OCI-LY7 (cell line): ENCODE data around the gene SLC37A2. TPM values are rescaled to one million over a fixed set of nuclear protein-coding genes. Genes with fewer than 3 reads are reported as not detected.
A peak's percentile ranks its signal among the peaks of the same experiment; 100 is the strongest.

Experiments
- Bru-seq: library from RNA; stranded (reverse); fragments of 400-500 nt; gene quantifications from one replicate; lab custom pipeline; 2021; lab: Mats Ljungman, UMichigan
- BruChase-seq, 2 experiments: library from RNA; stranded (reverse); fragments of 400-500 nt; gene quantifications; one replicate each; lab custom pipeline; 2021; lab: Mats Ljungman, UMichigan
- BruUV-seq: library from RNA; stranded (reverse); fragments of 400-500 nt; replicated peaks from 2 replicates; lab custom pipeline; 2021; lab: Mats Ljungman, UMichigan
- CTCF ChIA-PET: fragments of 300-600 bp; sonication (Branson Sonifier 250); formaldehyde crosslinking; loops from one replicate; lab custom pipeline; 2022; ENCODE audit warnings: antibody characterized with exemption; ENCODE audit not compliant: unreplicated experiment; lab: Charles Lee
- POLR2A ChIA-PET: fragments of 300-600 bp; sonication (Branson Sonifier 250); formaldehyde crosslinking; loops from one replicate; lab custom pipeline; 2022; ENCODE audit warnings: antibody characterized with exemption; lab: Charles Lee
- DNase-seq: peaks from one replicate; pipeline ENCODE4 v3.0.0-alpha.2; 2015; ENCODE audit warnings: low spot score
- H2AFZ ChIP-seq: fragments of 200-600 bp; sonication (generic), shearing (Covaris generic); 2 replicates; pipeline ENCODE4 v1.6.1; 2014; ENCODE audit warnings: mild to moderate bottlenecking, antibody characterized with exemption, low read length, moderate library complexity
- H3K27ac ChIP-seq: fragments of 200-600 bp; sonication (generic); 2 replicates; pipeline ENCODE4 v1.5.1; 2014; ENCODE audit warnings: mixed run types, low read depth, mild to moderate bottlenecking, moderate library complexity, low read length, inconsistent platforms; ENCODE audit not compliant: poor library complexity, severe bottlenecking
- H3K36me3 ChIP-seq: fragments of 200-600 bp; sonication (generic); 2 replicates; pipeline ENCODE4 v1.6.1; 2014; ENCODE audit warnings: mild to moderate bottlenecking, antibody characterized with exemption, low read length, moderate library complexity, mixed read lengths; ENCODE audit not compliant: insufficient read depth
- H3K4me1 ChIP-seq: fragments of 200-600 bp; sonication (generic); 2 replicates; pipeline ENCODE4 v1.5.1; 2014; ENCODE audit warnings: mild to moderate bottlenecking, low read length; ENCODE audit not compliant: insufficient read depth, poor library complexity, severe bottlenecking
- H3K4me2 ChIP-seq: fragments of 200-600 bp; sonication (generic); 2 replicates; pipeline ENCODE4 v1.6.1; 2014; ENCODE audit warnings: mild to moderate bottlenecking, low read length
- H3K4me3 ChIP-seq: fragments of 200-600 bp; sonication (generic); 2 replicates; pipeline ENCODE4 v1.5.1; 2014; ENCODE audit warnings: mild to moderate bottlenecking, low read depth, low read length; ENCODE audit not compliant: poor library complexity, severe bottlenecking
- H3K79me2 ChIP-seq: fragments of 200-600 bp; sonication (generic); 2 replicates; pipeline ENCODE4 v1.6.1; 2016; ENCODE audit warnings: low read depth, mild to moderate bottlenecking, low read length, moderate library complexity, mixed read lengths; ENCODE audit not compliant: insufficient read depth
- H3K9me2 ChIP-seq: fragments of 200-600 bp; sonication (generic); 2 replicates; pipeline ENCODE4 v1.6.1; 2016; ENCODE audit warnings: mild to moderate bottlenecking, low read length, mixed read lengths; ENCODE audit not compliant: insufficient read depth
- H3K9me3 ChIP-seq: fragments of 200-600 bp; sonication (generic); 2 replicates; pipeline ENCODE4 v1.6.1; 2014; ENCODE audit warnings: mild to moderate bottlenecking, mixed run types, low read length, mixed read lengths
- H4K20me1 ChIP-seq: fragments of 200-600 bp; sonication (generic); 2 replicates; pipeline ENCODE4 v1.6.1; 2014; ENCODE audit warnings: mild to moderate bottlenecking, antibody characterized with exemption, low read length, moderate library complexity, mixed read lengths; ENCODE audit not compliant: insufficient read depth
- CTCF ChIP-seq: fragments of 200-600 bp; sonication (generic); conservative IDR thresholded peaks from 2 replicates; pipeline ENCODE4 v1.5.1; 2014; ENCODE audit warnings: mild to moderate bottlenecking, antibody characterized with exemption, low read length, moderate library complexity, mixed read lengths
- EZH2phosphoT487 ChIP-seq: fragments of 200-600 bp; sonication (generic); IDR thresholded peaks from 2 replicates; pipeline ENCODE4 v1.6.1; 2018; ENCODE audit warnings: low read depth, borderline replicate concordance, mild to moderate bottlenecking, mixed run types, antibody characterized with exemption, low read length, moderate library complexity, mixed read lengths
- intact Hi-C: fragments of 100-400 bp; cut with micrococcal nuclease; formaldehyde crosslinking; loops from one replicate; pipeline ENCODE4 v1.10.0; 2022; ENCODE audit not compliant: unreplicated experiment
- long read RNA-seq: library from polyadenylated mRNA; stranded (forward); transcript quantifications from one replicate; pipeline ENCODE4 v2.0.0, GENCODE V29; 2022
- total RNA-seq, 2 experiments: library from RNA; depleted of rRNA in 1 of 2; stranded (reverse); fragments of >200 nt in 1 of 2; shearing (Covaris generic) in 1 of 2; gene quantifications; 2 replicates each; pipeline ENCODE4 v1.2.3, GENCODE V29; 2014 to 2022

SLC37A2 gene
- total RNA-seq (2014; rRNA removed; shearing (Covaris generic)), result 0.57 and 0.82 TPM in 2 replicates
- 0.72 and 0.93 TPM in 2 replicates for total RNA-seq (2022)
- Bru-seq, nascent RNA, result percentile 25 among the genes with signal in this experiment
- BruChase-seq, experiment 1, labeled RNA remaining after a 6-hour chase, result percentile 29 among the genes with signal in this experiment
- BruChase-seq, experiment 2, labeled RNA remaining after a 2-hour chase, result percentile 33 among the genes with signal in this experiment
- long read RNA-seq, partial matches to known transcripts, result 0 of 2 reads
- long read RNA-seq, other reads (novel, unspliced or antisense), result 2 of 2 reads

- TF ChIP-seq CTCF (no peak), EZH2phosphoT487 (peak; percentile 76; the same call in 1 of the 2 replicates)
- no peak within 1 kb of the TSS for H3K27ac ChIP-seq
- POLR2A ChIA-PET, result no interaction called here
- H3K9me3 ChIP-seq, result no peaks in the 10 kb centered on the region
- peak within 1 kb of the TSS; percentile 71 for H3K4me2 ChIP-seq
- intact Hi-C loops, result no loop called here
- peak within 1 kb of the TSS; percentile 55 for H3K4me3 ChIP-seq
- DNase-seq, result peak; percentile 60
- H4K20me1 ChIP-seq, result no peaks in the 10 kb centered on the region
- BruUV-seq, result no TSS peak
- no peaks in the 10 kb centered on the region for H3K36me3 ChIP-seq
- H3K9me2 ChIP-seq, result no peaks in the 10 kb centered on the region
- peaks cover 5% of the 10 kb centered on the region for H3K4me1 ChIP-seq
- CTCF ChIA-PET, result interaction anchor here (0.6 kb wide), 2 partner anchors 20 to 330 kb away, joined by 3 read pairs; no protein-coding TSS in a partner anchor
- H2AFZ ChIP-seq, result no peak within 1 kb of the TSS
- no peaks in the 10 kb centered on the region for H3K79me2 ChIP-seq
Observed at GRCh38 chr11:125062931-125063428, at the start of gene SLC37A2. TSS of gene SLC37A2 (plus strand) at chr11:125063305. CDS start at chr11:125063368, 63 bp downstream.

GRCh38 chr11:125016413-125016812, 46.7 kb upstream of the SLC37A2 start:
- Histone ChIP-seq H4K20me1 (no peaks in the 10 kb centered on the region; the same call in 1 of the 2 replicates), H3K27ac (no peak overlapping the region), H3K9me3 (no peaks in the 10 kb centered on the region), H3K4me1 (no peaks in the 10 kb centered on the region), H3K36me3 (no peaks in the 10 kb centered on the region), H3K4me3 (no peak overlapping the region), H3K9me2 (no peaks in the 10 kb centered on the region), H3K79me2 (no peaks in the 10 kb centered on the region), H3K4me2 (no peak overlapping the region), H2AFZ (no peak overlapping the region)
- DNase-seq, result no peak
- intact Hi-C loops, result no loop called here
- ChIA-PET CTCF (no interaction called here), POLR2A (interaction anchor here (0.6 to 1.4 kb wide), 3 partner anchors 16 to 34 kb away, joined by 3 to 4 read pairs (median 3); no protein-coding TSS in a partner anchor)
- TF ChIP-seq CTCF, result no peak
- no peak for TF ChIP-seq EZH2phosphoT487
- BruUV-seq, result no TSS peak

- no peaks in the 10 kb centered on the region for H3K36me3 ChIP-seq
- CTCF ChIA-PET, result no interaction called here
- H3K27ac ChIP-seq, result no peak overlapping the region
- intact Hi-C loops, result no loop called here
- POLR2A ChIA-PET, result no interaction called here
- DNase-seq, result no peak
- H3K4me1 ChIP-seq, result no peaks in the 10 kb centered on the region
- H4K20me1 ChIP-seq, result no peaks in the 10 kb centered on the region; the same call in 1 of the 2 replicates
- TF ChIP-seq CTCF (no peak), EZH2phosphoT487 (no peak)
- BruUV-seq, result no TSS peak
- H3K79me2 ChIP-seq, result no peaks in the 10 kb centered on the region
- H3K9me2 ChIP-seq, result no peaks in the 10 kb centered on the region
- no peak overlapping the region for H3K4me2 ChIP-seq
- H3K9me3 ChIP-seq, result no peaks in the 10 kb centered on the region
- H2AFZ ChIP-seq, result no peak overlapping the region
- H3K4me3 ChIP-seq, result no peak overlapping the region
Observed at GRCh38 chr11:125020342-125020741, 42.8 kb upstream of the SLC37A2 start.
